Measurements from ENCODE around the gene TGFA.

The TGFA gene

GRCh38 chr2:70537840-70538239, 15.8 kb downstream of the TGFA start:
- CTCF ChIA-PET, result interaction anchor here (0.8 to 1.6 kb wide), 5 partner anchors 10 to 235 kb away, joined by 3 to 4 read pairs (median 4); no protein-coding TSS in a partner anchor
- POLR2A ChIA-PET, result no interaction called here
- TF ChIP-seq, protein P1, sequence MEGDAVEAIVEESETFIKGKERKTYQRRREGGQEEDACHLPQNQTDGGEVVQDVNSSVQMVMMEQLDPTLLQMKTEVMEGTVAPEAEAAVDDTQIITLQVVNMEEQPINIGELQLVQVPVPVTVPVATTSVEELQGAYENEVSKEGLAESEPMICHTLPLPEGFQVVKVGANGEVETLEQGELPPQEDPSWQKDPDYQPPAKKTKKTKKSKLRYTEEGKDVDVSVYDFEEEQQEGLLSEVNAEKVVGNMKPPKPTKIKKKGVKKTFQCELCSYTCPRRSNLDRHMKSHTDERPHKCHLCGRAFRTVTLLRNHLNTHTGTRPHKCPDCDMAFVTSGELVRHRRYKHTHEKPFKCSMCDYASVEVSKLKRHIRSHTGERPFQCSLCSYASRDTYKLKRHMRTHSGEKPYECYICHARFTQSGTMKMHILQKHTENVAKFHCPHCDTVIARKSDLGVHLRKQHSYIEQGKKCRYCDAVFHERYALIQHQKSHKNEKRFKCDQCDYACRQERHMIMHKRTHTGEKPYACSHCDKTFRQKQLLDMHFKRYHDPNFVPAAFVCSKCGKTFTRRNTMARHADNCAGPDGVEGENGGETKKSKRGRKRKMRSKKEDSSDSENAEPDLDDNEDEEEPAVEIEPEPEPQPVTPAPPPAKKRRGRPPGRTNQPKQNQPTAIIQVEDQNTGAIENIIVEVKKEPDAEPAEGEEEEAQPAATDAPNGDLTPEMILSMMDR (IDR thresholded peaks at IDR 0.05; ENCODE audit: control extremely low read depth, extremely low read depth, low read depth, missing control alignments), result no peak

DNA sequence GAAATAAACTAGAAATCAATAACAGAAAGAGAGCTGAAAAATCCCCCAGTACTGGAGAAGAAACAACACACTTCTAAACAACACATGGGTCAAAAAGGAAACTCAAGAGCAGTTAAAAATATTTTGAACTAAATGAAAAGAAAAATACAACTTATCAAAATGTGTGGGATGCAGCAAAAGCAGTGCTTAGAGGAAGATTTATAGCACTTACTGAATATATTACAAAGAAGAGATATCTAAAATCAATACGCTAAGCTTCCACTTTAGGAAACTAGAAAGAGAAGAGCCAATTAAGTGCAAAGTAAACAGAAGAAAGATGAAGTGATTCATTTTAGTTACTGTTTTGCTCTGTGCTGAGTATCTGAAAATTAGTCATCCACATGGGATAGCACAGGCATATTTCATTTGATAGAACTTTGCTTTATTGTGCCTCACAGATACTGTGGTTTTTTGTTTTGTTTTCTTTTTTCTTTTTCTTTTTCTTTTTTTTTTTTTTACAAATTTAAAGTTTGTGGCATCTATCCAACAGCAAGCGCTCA, 17.0 kb downstream of the TGFA start:
- no peak for DNase-seq (ENCODE audit: extremely low spot score)
- ChIA-PET POLR2A (no interaction called here), CTCF (interaction anchor here (1.4 kb wide), 1 partner anchor 81 kb away, joined by 4 read pairs; no protein-coding TSS in a partner anchor)
- TF ChIP-seq, protein P1 (IDR thresholded peaks at IDR 0.05; ENCODE audit: control extremely low read depth, extremely low read depth, low read depth, missing control alignments), result no peak

More at GRCh38 chr2:70537840-70538239, 15.8 kb downstream of the TGFA start:
- no peak for DNase-seq (ENCODE audit: extremely low spot score)

- TF ChIP-seq, protein P1 (IDR thresholded peaks at IDR 0.05; ENCODE audit: control extremely low read depth, extremely low read depth, low read depth, missing control alignments), result no peak
- no peak for DNase-seq (ENCODE audit: extremely low spot score)
- POLR2A ChIA-PET, result no interaction called here
- CTCF ChIA-PET, result no interaction called here
Observed at GRCh38 chr2:70535573-70535972, 18.1 kb downstream of the TGFA start.

DNA sequence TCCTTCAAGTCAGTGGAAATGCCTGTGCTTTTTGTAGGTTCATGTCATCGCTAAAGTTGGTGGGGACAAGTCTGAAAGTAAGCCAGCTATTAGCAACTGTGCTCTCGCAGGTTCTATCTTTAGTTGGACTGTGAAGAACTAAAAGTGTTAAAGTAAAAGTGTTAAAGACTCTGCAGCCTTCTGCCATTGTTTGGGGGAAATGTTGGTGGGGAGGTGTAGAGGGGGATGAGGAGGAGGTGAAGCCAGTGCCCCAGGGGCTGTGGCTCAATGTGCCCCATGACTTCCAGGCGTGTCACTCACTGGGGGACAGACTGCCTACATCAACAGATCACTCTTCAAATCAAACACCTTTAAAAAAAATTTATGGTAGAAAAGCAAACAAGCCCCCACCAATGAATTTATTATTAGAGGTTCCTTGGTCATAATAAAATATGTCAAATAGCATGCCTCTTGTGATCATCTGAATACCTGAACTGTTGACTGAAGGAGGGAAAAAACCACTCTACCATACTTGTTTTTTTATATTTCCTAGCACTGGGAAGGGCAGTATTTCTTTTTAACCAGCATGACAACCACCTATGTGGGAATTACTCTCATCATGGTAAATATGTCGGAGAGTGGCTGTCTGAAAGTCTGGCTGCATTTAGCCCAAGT, 19.3 kb downstream of the TGFA start:
- POLR2A ChIA-PET, result no interaction called here
- CTCF ChIA-PET, result no interaction called here
- TF ChIP-seq, protein P1 (IDR thresholded peaks at IDR 0.05; ENCODE audit: control extremely low read depth, extremely low read depth, low read depth, missing control alignments), result no peak
- DNase-seq (ENCODE audit: extremely low spot score), result no peak

DNA sequence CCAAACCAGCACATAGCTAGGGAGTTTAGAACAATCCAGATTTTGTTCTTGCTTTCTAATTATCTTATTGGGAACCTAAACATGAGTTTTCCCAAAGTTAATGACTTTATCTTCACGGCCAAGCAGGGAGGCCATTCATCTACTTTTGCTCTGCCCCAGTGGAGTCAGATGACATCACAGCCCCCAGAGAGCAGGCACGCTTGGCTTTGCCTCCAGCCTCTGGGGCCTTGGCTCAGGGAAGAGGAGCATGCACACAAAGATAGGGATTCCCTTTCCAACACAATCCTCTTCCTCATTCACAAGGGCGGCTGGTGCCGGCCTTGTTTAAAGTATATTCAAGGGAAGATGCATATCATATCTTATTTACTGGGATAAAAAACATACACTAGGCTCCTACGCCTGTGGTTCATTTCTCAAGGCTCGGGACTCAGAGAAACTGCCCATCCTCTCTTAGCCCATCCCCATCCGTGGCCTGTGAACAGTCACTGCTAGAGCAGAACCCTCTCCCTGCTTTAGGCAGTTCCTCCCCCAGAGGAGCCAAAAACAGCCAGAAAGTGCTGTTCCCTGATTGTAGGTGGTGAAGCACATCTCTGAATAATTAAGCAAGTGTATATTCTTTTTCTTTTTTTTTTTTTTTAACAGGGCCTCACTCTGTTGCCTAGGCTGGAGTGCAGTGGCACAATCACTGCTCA, 21.2 kb downstream of the TGFA start:
- ChIA-PET CTCF (interaction anchor here (0.8 kb wide), 1 partner anchor 23 kb away, joined by 3 read pairs; no protein-coding TSS in a partner anchor), POLR2A (no interaction called here)
- DNase-seq (ENCODE audit: extremely low spot score), result no peak
- TF ChIP-seq, protein P1 (IDR thresholded peaks at IDR 0.05; ENCODE audit: control extremely low read depth, extremely low read depth, low read depth, missing control alignments), result no peak

- ChIA-PET CTCF (interaction anchor here (0.7 kb wide), 1 partner anchor 64 kb away, joined by 3 read pairs; no protein-coding TSS in a partner anchor), POLR2A (no interaction called here)
- no peak for DNase-seq (ENCODE audit: extremely low spot score)
- TF ChIP-seq, protein P1 (IDR thresholded peaks at IDR 0.05; ENCODE audit: control extremely low read depth, extremely low read depth, low read depth, missing control alignments), result no peak
Observed at GRCh38 chr2:70531419-70532086, 22.1 kb downstream of the TGFA start.
